Mesothelial cell of epicardium (in vitro differentiated cells): ENCODE data around the gene NFAT5. TPM values are rescaled to one million over a fixed set of nuclear protein-coding genes. Genes with fewer than 3 reads are reported as not detected.

Experiments used
- DNase-seq, 2 experiments: peaks; one replicate each; pipeline ENCODE4 v3.0.0; 2021; ENCODE audit warnings: low spot score in 2 of 2; ENCODE audit not compliant: unreplicated experiment in 2 of 2
- H3K27ac Mint-ChIP-seq: 2 replicates; pipeline ENCODE4 v1.8.0; 2021; ENCODE audit warnings: mixed read lengths
- H3K27me3 Mint-ChIP-seq: 2 replicates; pipeline ENCODE4 v1.8.0; 2021; ENCODE audit warnings: low read depth, mixed read lengths
- H3K36me3 Mint-ChIP-seq: 2 replicates; pipeline ENCODE4 v1.8.0; 2021; ENCODE audit warnings: mixed read lengths
- H3K4me1 Mint-ChIP-seq: 2 replicates; pipeline ENCODE4 v1.8.0; 2021; ENCODE audit warnings: mixed read lengths
- H3K4me3 Mint-ChIP-seq: 2 replicates; pipeline ENCODE4 v1.8.0; 2021; ENCODE audit warnings: mild to moderate bottlenecking, moderate library complexity, mixed read lengths
- H3K9me3 Mint-ChIP-seq: 2 replicates; pipeline ENCODE4 v1.8.0; 2021; ENCODE audit warnings: mixed read lengths
- CTCF ChIP-seq: fragments of 200-600 bp; sonication (generic); IDR thresholded peaks from one replicate; pipeline ENCODE4 v1.5.0; 2021; ENCODE audit warnings: antibody characterized with exemption; ENCODE audit not compliant: unreplicated experiment
- total RNA-seq: library from RNA; stranded (reverse); gene quantifications from 3 replicates; pipeline ENCODE4 v1.2.1, GENCODE V29; 2021

NFAT5 gene
- total RNA-seq, 1 donor from 2014 or later, result 92.5 TPM

DNA sequence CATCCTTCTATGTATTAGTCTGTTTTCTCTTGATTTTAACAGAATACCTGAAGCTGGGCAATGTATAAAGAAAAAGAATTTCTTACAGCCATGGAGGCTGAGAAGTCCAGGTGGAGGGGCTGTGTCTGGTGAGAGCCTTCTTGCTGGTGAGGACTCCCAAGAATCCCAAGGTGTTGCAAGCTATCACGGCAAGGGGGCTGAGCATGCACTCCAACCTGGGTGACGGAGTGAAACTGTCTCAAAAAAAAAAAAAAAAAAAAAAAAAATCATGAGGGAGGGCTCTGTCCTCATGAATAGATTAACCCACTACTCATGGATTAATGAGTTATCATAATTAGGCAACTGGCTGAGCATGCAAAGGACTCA, 141.2 kb downstream of the NFAT5 start:
- TF ChIP-seq CTCF, result no peak
- Mint-ChIP-seq H3K36me3 (peaks cover 12% of the 10 kb centered on the region), H3K4me1 (peaks cover 16% of the 10 kb centered on the region), H3K9me3 (no peaks in the 10 kb centered on the region), H3K27me3 (no peaks in the 10 kb centered on the region), H3K4me3 (no peak overlapping the region), H3K27ac (peak overlapping the region; percentile 57)
- DNase-seq, result no peak

DNA sequence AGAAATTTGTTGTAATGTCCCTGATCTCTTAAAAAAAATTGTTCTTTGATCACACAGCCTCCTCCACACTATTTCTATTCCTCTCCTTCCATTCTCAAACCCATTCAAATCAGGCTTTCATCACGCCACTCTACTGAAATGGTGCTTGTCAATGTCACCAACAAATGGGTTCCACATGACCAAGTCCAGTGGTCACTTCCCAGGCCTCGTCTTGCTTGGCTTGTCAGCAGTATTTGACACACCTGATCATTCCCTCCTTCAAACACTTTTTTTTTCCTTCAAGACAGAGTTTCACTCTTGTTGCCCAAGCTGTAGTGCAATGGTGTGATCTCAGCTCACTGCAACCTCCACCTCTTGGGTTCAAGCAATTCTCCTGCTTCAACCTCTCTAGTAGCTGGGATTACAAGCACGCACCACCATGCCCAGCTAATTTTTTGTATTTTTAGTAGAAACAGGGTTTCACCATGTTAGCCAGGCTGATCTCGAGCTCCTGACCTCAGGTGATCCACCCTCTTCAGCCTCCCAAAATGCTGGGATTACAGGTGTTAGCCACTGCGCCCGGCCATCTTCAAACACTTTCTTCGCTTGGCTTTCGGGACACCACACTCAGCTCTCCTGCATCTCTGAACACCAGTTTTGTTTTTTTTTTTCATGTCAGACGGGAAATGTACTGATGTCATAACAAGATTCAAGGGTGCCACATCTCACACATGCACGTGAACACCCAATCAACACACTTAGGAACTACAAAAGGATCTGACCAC, 142.3 kb downstream of the NFAT5 start:
- no peaks in the 10 kb centered on the region for H3K9me3 Mint-ChIP-seq
- no peak for DNase-seq
- H3K27me3 Mint-ChIP-seq, result no peaks in the 10 kb centered on the region
- H3K36me3 Mint-ChIP-seq, result peaks cover 18% of the 10 kb centered on the region
- no peak for TF ChIP-seq CTCF
- peak overlapping the region; percentile 27 for H3K27ac Mint-ChIP-seq
- H3K4me1 Mint-ChIP-seq, result peaks cover 16% of the 10 kb centered on the region
- no peak overlapping the region for H3K4me3 Mint-ChIP-seq

DNA sequence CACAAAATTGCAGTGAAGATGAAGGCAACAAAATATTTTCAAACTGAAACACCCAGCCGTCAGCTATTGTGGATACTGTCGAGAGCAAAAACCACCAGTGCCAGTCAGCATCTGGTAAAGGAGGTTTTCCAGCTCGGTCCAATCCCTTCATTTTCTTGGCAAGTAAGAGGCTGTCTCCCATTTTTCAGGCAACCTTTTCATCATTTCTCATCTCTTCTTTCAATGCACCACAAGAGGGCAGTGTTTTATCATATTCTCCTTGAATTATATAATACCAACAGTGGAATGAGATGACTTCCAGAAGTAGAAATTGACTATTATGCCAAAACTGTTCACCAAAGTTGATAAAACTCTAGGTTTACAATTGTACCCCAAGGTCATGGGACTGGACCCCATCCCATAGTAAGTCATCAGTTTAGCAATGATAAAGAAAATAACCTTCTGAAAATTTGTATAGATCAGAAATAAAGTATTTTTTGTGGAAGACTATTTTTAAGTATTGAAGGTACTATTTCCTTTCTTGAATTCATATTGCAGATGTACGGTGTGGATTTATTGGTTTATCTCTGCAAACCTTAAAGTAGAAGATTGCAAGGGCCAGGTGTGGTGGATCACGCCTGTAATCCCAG, 143.8 kb downstream of the NFAT5 start:
- no peak for DNase-seq
- Mint-ChIP-seq H3K9me3 (no peaks in the 10 kb centered on the region), H3K36me3 (peaks cover 21% of the 10 kb centered on the region), H3K27ac (peak overlapping the region; percentile 62), H3K4me1 (peaks cover 16% of the 10 kb centered on the region), H3K27me3 (no peaks in the 10 kb centered on the region), H3K4me3 (no peak overlapping the region)
- TF ChIP-seq CTCF, result peak; percentile 74

DNA sequence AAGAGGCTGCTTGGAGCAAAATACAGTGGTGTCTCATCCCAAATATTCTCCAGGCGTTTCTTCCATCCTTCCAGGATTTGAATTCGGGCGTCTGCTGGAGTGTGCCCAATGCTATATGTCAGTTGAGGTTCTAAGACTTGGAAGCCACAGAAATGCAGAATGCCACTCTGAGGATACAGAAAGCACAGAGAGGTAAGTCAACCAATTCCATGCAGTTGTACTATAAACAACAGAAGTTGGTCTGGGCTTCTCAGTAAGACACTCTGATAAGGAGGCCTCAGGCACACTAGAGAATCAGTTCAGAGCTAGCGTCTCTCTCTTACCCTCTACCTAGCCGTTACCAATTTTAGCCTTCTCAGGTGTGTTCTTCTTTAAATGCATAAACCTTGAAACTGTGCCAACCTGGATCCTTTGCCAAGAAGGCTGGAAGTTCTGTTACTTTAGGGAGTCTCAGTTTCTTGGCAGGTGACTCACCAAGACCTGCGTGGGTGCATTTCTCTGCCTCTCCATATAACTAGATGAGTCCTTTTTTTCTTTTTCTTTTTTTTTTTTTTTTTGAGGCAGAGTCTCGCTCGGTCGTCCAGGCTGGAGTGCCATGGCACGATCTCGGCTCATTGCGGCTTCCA, 145.5 kb downstream of the NFAT5 start:
- Mint-ChIP-seq H3K4me1 (peaks cover 15% of the 10 kb centered on the region), H3K36me3 (peaks cover 25% of the 10 kb centered on the region), H3K27me3 (no peaks in the 10 kb centered on the region), H3K9me3 (no peaks in the 10 kb centered on the region), H3K27ac (peak overlapping the region; percentile 47), H3K4me3 (no peak overlapping the region)
- TF ChIP-seq CTCF, result no peak
- no peak for DNase-seq

DNA sequence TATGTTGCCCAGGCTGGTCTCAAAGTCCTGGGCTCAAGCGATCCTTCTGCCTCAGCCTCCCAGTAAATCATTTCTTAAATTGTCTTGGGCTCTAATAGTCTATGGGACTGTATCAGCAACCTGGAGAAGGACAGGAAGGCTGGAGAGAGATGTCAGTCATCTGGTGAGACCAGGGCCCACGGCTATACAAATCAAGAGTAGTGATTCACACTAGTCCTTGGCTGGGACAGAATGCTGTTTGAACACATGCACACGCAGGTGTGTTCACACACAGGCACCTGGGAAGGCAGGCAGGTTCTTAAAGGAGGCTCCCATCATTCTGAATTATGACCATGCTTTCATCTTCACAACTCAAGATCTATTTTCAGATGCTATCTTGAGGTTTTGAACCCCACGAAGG, 146.5 kb downstream of the NFAT5 start:
- Mint-ChIP-seq H3K4me1 (peaks cover 7% of the 10 kb centered on the region), H3K36me3 (peaks cover 30% of the 10 kb centered on the region), H3K27me3 (no peaks in the 10 kb centered on the region), H3K9me3 (no peaks in the 10 kb centered on the region), H3K4me3 (no peak overlapping the region), H3K27ac (no peak overlapping the region)
- no peak for DNase-seq
- no peak for TF ChIP-seq CTCF
